Motor neuron (in vitro differentiated cells): ENCODE data around the gene NEU4. TPM values are rescaled to one million over a fixed set of nuclear protein-coding genes. Genes with fewer than 3 reads are reported as not detected.

Experiments
- ATAC-seq, 8 experiments: fragments of 200-7000 bp; cut with Tn5 transposase; replicated peaks in 6 of 8; 2 replicates each; pipeline ENCODE4 v1.8.0; 2021; ENCODE audit warnings: mild to moderate bottlenecking in 8 of 8, moderate library complexity in 8 of 8
- H3K27ac ChIP-seq, 2 donors: fragments of 250-450 bp; sonication (Bioruptor Pico); 2 replicates each; pipeline ENCODE4 v1.9.0; 2021; ENCODE audit warnings: antibody characterized with exemption in 2 of 2, mild to moderate bottlenecking in 2 of 2, moderate library complexity in 1 of 2
- H3K4me1 ChIP-seq, 2 donors: fragments of 250-450 bp; sonication (Bioruptor Pico); replicated peaks in 1 of 2; 2 replicates each; pipeline ENCODE4 v1.6.1; 2021; ENCODE audit warnings: antibody characterized with exemption in 2 of 2, mild to moderate bottlenecking in 2 of 2, moderate library complexity in 1 of 2
- H3K4me3 ChIP-seq, 5 donors: fragments of 250-450 bp; sonication (Bioruptor Pico); 2 replicates each; pipeline ENCODE4 v1.9.0; 2021; ENCODE audit warnings: antibody characterized with exemption in 5 of 5, mild to moderate bottlenecking in 5 of 5, moderate library complexity in 4 of 5
- WGBS, 10 experiments: fragments of 450-650 bp; shearing (Covaris generic); methylation state at CpG; one replicate each; pipeline ENCODE4 v1.0.0; 2022; 5-methylcytosine and 5-hydroxymethylcytosine counted together
- in situ Hi-C, 9 experiments: fragments of 400-800 bp; cut with MboI; loops; one replicate each; pipeline ENCODE4 v1.15.0; 2021; ENCODE audit warnings: low sequenced_read_pairs in 9 of 9, low pct_unique_long_range_greater_than_20kb in 2 of 9; ENCODE audit not compliant: unreplicated experiment in 9 of 9
- total RNA-seq, 8 experiments: library from RNA; unstranded; fragments of 300-600 nt; gene quantifications; 2 replicates each; pipeline versions ENCODE4 v1.2.3 to v1.2.4, GENCODE V29; 2022

The NEU4 gene
- total RNA-seq, 8 experiments from 2014 or later, result 0.11 to 1.0 (median 0.56) TPM; not detected in 1

- in situ Hi-C loops, result no loop called here
- H3K27ac ChIP-seq, result no peak overlapping the region
- peak in 4 of 8 experiments; percentile 3 to 62 (median 55) for ATAC-seq
- peak overlapping the region in 1 of 5 donors; percentile 22 for H3K4me3 ChIP-seq
- WGBS, 10 experiments, result 20 to 36% methylated on average over 1 to 9 of the region's 52 CpGs; no CpG with 5 or more reads in 8 of the 10 experiments
- peaks cover 4 to 17% of the 10 kb centered on the region in 2 donors for H3K4me1 ChIP-seq
Observed at GRCh38 chr2:241843321-241844065, 34.5 kb downstream of the NEU4 start.

- in situ Hi-C loops, result no loop called here
- peak; percentile 93 to 98 (median 96) for ATAC-seq
- 0 to 16% (median 11%) methylated on average over 1 to 14 of the region's 65 CpGs; no CpG with 5 or more reads in 4 of the 10 experiments for WGBS, 10 experiments
Observed at GRCh38 chr2:241844066-241844728, 35.2 kb downstream of the NEU4 start.

GRCh38 chr2:241844831-241845578, 36.0 kb downstream of the NEU4 start:
- Histone ChIP-seq H3K27ac (no peak overlapping the region), H3K4me1 (peaks cover 4 to 17% of the 10 kb centered on the region in 2 donors), H3K4me3 (peak overlapping the region in 1 of 5 donors; percentile 22)
- in situ Hi-C loops, result no loop called here
- WGBS, 10 experiments, result 42 to 100% (median 67%) methylated on average over 1 to 34 of the region's 37 CpGs; no CpG with 5 or more reads in 1 of the 10 experiments
- ATAC-seq, result no peak

More at GRCh38 chr2:241844066-241844728, 35.2 kb downstream of the NEU4 start:
- Histone ChIP-seq H3K27ac (no peak overlapping the region), H3K4me1 (peaks cover 4 to 17% of the 10 kb centered on the region in 2 donors), H3K4me3 (peak overlapping the region; percentile 1 to 22 (median 10))

GRCh38 chr2:241846406-241846805, 37.4 kb downstream of the NEU4 start:
- in situ Hi-C loops, result no loop called here
- no peak for ATAC-seq
- WGBS, 10 experiments, result 11 to 93% (median 80%) methylated on average over 1 to 12 of the region's 22 CpGs; no CpG with 5 or more reads in 3 of the 10 experiments
- H3K4me1 ChIP-seq, result peaks cover 4 to 18% of the 10 kb centered on the region in 2 donors
- no peak overlapping the region for H3K4me3 ChIP-seq
- no peak overlapping the region for H3K27ac ChIP-seq

DNA sequence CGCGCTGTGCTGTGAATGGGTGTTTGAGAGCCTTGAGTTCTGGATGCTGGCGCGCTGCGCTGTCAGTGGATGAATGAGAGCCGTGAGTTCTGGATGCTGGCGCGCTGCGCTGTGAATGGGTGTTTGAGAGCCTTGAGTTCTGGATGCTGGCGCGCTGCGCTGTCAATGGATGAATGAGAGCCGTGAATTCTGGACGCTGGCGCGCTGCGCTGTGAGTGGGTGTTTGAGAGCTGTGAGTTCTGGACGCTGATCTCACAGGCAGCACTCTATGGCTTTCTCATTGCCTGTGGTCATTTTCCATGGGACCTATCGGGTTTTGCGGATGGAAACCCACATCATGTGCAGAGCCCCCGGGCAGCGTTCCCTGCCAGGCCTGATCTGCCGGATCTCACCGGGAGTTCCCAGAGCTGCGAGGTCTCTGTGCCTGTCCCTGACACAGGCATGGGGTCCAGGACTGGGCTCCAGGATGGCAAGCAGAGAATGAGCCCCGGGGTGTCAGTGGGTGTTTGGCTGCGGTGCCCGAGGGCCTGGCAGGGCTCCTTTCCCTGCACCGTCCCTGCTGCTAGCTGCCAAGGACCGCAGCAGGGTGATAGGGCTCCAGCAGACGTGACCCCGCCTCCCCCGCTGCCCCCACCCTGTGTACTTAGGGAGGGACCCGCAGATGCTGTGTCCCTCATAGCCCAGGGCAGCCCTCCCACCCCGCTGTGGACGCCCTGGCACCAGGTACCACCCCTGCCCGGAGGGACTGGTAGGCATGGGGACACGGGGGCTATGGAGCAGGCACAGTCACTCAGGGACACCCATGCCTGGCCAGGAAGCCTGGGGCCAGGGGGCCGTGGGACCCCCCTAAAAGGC, 40.0 kb downstream of the NEU4 start:
- in situ Hi-C loops, result no loop called here
- Histone ChIP-seq H3K4me1 (peaks cover 10 to 13% of the 10 kb centered on the region in 2 donors), H3K4me3 (no peak overlapping the region), H3K27ac (no peak overlapping the region)
- peak in 1 of 8 experiments; percentile 29 for ATAC-seq
- WGBS, 10 experiments, result 61 to 81% (median 80%) methylated on average over 1 to 9 of the region's 39 CpGs; no CpG with 5 or more reads in 5 of the 10 experiments

DNA sequence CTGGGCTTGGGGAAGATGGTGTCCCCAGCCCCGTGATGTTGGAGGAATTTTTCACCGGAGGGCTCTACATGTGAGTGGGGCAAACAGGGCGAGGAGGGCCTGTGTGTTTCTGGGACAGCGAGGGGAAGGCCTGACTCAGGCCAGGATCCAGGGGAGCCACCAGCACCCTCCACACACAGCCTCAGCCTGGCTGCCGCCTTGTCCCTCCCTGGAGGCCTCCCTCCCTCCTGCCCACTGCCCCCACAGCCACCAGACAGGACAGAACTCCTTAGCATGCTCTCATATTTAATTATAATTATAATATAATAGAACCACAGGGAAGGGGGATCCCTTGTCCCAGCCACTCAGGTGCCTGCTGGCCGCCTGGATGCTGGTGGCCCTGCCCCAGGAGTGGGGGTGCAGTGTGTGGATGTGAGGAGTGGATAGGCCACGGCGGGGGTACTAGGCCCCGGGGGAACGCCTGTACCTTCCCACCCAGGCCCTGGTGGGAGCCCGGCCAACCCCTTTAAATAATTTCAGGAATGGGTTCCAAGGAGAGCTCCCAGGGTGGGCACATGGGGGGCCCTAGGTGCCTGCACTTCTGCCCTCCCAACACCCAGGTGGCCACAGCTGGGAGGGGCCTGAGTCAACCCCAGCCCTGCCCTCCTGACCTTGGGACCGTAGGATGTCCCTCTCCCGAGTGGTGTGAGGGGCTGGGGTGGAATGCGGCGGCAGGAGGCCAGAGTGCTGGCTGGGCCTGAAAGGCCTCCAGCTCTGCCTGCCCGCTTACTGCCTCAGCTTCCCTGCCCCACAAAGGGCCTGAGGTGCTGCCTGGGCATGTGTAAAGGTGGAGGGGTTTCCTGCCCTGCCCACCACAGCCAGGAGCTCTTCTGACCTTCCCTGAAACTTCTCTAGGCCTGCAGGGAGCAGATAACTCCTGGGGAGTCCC, 40.9 kb downstream of the NEU4 start:
- 50 to 100% (median 72%) methylated on average over 1 to 2 of the region's 16 CpGs; no CpG with 5 or more reads in 6 of the 10 experiments for WGBS, 10 experiments
- peaks cover 10 to 14% of the 10 kb centered on the region in 2 donors for H3K4me1 ChIP-seq
- peak in 1 of 8 experiments; percentile 27 for ATAC-seq
- in situ Hi-C loops, result no loop called here
- no peak overlapping the region for H3K27ac ChIP-seq
- no peak overlapping the region for H3K4me3 ChIP-seq

DNA sequence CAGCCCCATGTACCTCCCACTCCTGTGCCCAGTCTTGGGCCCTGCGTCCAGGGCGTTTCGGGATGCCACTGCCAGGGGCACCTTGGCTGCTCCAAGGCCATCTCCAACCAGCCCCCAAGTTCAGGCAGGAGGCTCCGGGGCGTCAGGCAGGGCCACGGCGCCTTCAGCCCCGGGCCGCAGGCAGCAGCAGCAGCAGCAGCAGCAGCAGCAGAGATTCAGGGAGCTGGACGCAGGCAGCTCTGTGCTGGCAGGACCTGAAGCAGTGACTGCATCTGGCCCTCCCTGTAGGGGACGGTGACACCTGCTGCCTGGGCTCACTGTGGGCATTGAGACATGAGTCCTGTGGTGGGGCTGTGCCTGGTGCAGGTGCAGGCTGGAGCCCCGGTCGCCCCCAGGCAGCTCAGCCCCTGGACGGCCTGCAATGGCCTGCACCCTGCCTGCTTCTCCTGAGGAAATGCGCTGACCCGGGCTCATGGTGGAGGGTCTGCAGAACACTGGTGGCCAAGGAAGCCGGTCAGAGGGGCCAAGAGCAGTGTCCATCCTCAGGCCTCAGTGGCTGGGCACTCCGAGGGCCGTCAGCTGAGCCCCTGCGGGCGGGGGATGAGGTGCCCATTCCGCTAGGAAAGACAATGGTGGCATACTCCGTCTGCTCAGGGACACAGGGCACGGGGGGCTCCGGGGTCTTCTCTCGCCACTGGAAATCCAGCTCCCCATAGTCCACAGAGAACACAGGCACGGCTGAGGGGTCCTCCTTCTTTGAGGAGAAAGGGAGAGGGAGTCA, 41.7 kb downstream of the NEU4 start:
- in situ Hi-C loops, result no loop called here
- Histone ChIP-seq H3K4me1 (peaks cover 10 to 14% of the 10 kb centered on the region in 2 donors), H3K4me3 (no peak overlapping the region), H3K27ac (no peak overlapping the region)
- peak in 5 of 8 experiments; percentile 13 to 35 (median 18) for ATAC-seq
- whole genome bisulfite sequencing, 10 experiments, result 40 to 87% methylated on average over 1 to 7 of the region's 27 CpGs; no CpG with 5 or more reads in 8 of the 10 experiments

GRCh38 chr2:241851325-241852115, 42.5 kb downstream of the NEU4 start:
- WGBS, 10 experiments, result 80 to 92% methylated on average over 2 to 5 of the region's 26 CpGs; no CpG with 5 or more reads in 8 of the 10 experiments
- H3K4me3 ChIP-seq, result no peak overlapping the region
- peaks cover 14 to 17% of the 10 kb centered on the region in 2 donors for H3K4me1 ChIP-seq
- in situ Hi-C loops, result no loop called here
- H3K27ac ChIP-seq, result no peak overlapping the region
- ATAC-seq, result no peak

- in situ Hi-C loops, result no loop called here
- no peak overlapping the region for H3K27ac ChIP-seq
- peaks cover 15 to 17% of the 10 kb centered on the region in 2 donors for H3K4me1 ChIP-seq
- no peak for ATAC-seq
- H3K4me3 ChIP-seq, result no peak overlapping the region
- WGBS, 10 experiments, result 60 to 92% methylated on average over 6 to 10 of the region's 39 CpGs; no CpG with 5 or more reads in 8 of the 10 experiments
Observed at GRCh38 chr2:241852116-241852980, 43.4 kb downstream of the NEU4 start.
